HL-60 (cell line): Measurements from ENCODE around the gene GABARAPL2.
"Not testable (repeated sequence)": the region's sequence is repeated elsewhere in the genome, so short reads cannot be mapped to it uniquely, and the experiment has no call there.

Experiments
- DNase-seq, 2 experiments: peaks; one replicate each; pipeline ENCODE4 v3.0.0-alpha.2; 2010 to 2020; ENCODE audit warnings: low read depth in 1 of 2, low spot score in 1 of 2
- H3K27ac ChIP-seq: fragments of 250-450 bp; sonication (Bioruptor Pico); replicated peaks from 2 replicates; pipeline ENCODE4 v1.5.1; 2020; ENCODE audit warnings: mild to moderate bottlenecking, moderate library complexity
- H3K27me3 ChIP-seq: fragments of 250-450 bp; sonication (Bioruptor Pico); 2 replicates; pipeline ENCODE4 v1.5.1; 2021; ENCODE audit warnings: mild to moderate bottlenecking, moderate library complexity; ENCODE audit not compliant: insufficient read depth, poor library complexity, severe bottlenecking
- H3K4me3 ChIP-seq: replicated peaks from 2 replicates; pipeline ENCODE4 v1.5.1; 2011; ENCODE audit warnings: mild to moderate bottlenecking, control low read depth, low read length; ENCODE audit not compliant: insufficient read depth
- GABPA ChIP-seq: IDR thresholded peaks from 2 replicates; pipeline ENCODE4 v1.6.1; 2012; ENCODE audit warnings: low read depth
- POLR2AphosphoS5 ChIP-seq: IDR thresholded peaks from 2 replicates; pipeline ENCODE4 v1.6.1; 2012; ENCODE audit warnings: low read depth
- SPI1 ChIP-seq: IDR thresholded peaks from 2 replicates; pipeline ENCODE4 v1.6.1; 2012; ENCODE audit warnings: low read depth, mild to moderate bottlenecking, borderline replicate concordance
- TF ChIP-seq, protein P1 (sequence below): IDR thresholded peaks from one replicate; pipeline ENCODE4 v1.5.1; 2011; ENCODE audit warnings: low read length, control low read depth, inconsistent platforms; ENCODE audit not compliant: insufficient read depth
- TF ChIP-seq, protein P2 (sequence below): IDR thresholded peaks from 2 replicates; pipeline ENCODE4 v1.6.1; 2012; ENCODE audit warnings: low read depth; ENCODE audit not compliant: insufficient replicate concordance

Gene GABARAPL2

DNA sequence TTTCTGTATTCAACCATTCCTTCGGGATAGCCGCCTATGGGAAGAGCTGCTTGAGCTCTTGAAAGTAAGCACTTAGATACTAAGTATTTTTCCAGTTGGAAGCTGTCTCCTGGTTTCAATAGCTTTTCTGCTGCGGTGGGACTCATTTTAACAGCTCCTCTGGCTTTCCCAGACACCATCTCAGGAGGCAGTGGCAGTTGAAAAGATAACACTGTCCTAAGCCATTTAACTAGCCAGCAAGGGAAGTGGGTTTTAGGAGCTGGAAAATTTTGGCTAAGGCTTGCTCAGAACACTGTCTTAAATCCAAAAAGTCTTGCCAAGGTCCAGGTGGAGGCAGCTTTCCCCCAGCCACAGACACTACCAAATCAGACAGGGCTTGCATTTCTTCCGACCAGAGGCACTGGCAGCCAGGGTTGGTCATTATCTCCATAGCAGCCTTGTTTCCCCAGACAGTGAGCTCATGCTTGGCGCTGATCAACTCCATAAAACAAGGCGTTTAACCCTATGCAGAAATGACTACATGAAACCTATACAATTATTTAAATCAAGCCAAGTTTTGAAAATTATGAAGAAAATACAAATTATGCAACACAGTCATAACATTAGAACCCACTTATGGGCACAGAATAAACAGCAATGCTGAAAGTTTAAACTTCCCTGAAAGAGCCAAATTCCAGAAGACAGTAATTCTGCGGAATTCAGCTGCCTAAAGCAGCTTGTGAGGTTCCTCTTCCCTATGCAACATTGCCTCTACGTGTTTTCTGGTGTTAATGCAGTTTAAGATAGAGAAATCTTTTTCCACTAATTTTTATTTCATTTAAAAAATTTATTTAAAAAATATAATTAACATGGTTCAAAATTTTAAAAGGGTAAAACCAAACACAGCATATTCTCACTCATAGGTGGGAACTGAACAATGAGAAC is 25.0 kb downstream of the GABARAPL2 start:
- Histone ChIP-seq H3K27ac (no peak overlapping the region), H3K4me3 (no peak overlapping the region), H3K27me3 (no peaks in the 10 kb centered on the region)
- no peak for DNase-seq
- TF ChIP-seq, protein P1, sequence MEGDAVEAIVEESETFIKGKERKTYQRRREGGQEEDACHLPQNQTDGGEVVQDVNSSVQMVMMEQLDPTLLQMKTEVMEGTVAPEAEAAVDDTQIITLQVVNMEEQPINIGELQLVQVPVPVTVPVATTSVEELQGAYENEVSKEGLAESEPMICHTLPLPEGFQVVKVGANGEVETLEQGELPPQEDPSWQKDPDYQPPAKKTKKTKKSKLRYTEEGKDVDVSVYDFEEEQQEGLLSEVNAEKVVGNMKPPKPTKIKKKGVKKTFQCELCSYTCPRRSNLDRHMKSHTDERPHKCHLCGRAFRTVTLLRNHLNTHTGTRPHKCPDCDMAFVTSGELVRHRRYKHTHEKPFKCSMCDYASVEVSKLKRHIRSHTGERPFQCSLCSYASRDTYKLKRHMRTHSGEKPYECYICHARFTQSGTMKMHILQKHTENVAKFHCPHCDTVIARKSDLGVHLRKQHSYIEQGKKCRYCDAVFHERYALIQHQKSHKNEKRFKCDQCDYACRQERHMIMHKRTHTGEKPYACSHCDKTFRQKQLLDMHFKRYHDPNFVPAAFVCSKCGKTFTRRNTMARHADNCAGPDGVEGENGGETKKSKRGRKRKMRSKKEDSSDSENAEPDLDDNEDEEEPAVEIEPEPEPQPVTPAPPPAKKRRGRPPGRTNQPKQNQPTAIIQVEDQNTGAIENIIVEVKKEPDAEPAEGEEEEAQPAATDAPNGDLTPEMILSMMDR, result no peak
- no peak for TF ChIP-seq GABPA
- TF ChIP-seq SPI1, result no peak
- TF ChIP-seq, protein P2, sequence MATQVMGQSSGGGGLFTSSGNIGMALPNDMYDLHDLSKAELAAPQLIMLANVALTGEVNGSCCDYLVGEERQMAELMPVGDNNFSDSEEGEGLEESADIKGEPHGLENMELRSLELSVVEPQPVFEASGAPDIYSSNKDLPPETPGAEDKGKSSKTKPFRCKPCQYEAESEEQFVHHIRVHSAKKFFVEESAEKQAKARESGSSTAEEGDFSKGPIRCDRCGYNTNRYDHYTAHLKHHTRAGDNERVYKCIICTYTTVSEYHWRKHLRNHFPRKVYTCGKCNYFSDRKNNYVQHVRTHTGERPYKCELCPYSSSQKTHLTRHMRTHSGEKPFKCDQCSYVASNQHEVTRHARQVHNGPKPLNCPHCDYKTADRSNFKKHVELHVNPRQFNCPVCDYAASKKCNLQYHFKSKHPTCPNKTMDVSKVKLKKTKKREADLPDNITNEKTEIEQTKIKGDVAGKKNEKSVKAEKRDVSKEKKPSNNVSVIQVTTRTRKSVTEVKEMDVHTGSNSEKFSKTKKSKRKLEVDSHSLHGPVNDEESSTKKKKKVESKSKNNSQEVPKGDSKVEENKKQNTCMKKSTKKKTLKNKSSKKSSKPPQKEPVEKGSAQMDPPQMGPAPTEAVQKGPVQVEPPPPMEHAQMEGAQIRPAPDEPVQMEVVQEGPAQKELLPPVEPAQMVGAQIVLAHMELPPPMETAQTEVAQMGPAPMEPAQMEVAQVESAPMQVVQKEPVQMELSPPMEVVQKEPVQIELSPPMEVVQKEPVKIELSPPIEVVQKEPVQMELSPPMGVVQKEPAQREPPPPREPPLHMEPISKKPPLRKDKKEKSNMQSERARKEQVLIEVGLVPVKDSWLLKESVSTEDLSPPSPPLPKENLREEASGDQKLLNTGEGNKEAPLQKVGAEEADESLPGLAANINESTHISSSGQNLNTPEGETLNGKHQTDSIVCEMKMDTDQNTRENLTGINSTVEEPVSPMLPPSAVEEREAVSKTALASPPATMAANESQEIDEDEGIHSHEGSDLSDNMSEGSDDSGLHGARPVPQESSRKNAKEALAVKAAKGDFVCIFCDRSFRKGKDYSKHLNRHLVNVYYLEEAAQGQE, result no peak
- no peak for TF ChIP-seq POLR2AphosphoS5

DNA sequence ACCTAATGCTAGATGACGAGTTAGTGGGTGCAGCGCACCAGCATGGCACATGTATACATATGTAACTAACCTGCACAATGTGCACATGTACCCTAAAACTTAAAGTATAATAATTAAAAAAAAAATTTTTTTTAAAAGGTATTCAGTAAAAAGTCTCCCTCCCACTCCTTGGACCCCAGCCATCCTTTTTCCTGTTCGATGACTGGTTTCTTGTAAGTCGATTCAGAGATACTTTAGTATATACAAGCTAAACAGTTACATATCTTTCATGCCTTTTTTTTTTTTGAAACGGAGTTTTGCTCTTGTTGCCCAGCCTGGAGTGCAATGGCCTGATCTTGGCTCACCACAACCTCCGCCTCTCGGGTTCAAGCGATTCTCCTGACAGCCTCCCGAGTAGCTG is 25.7 kb downstream of the GABARAPL2 start:
- H3K27me3 ChIP-seq, H3K27ac ChIP-seq, DNase-seq, H3K4me3 ChIP-seq: not testable (repeated sequence)

DNA sequence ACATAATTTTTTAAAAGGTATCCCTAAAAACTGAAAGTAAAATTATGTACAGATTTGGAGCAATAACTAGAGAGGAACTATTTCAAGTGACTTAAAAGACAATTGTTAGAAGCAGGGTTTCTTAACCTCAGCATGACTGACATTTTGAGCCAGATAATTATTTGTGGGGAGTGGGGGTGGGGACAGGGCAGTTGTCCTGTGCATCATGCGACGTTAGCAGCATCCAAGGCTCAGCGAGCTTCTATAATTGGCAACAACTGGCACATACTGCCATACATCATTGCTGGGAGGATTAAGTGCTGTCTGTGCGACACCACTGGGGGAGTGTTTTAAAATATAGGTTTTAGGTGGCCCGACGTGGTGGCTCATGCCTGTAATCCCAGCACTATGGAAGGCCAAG is 27.1 kb downstream of the GABARAPL2 start:
- H3K27ac ChIP-seq, result no peak overlapping the region
- TF ChIP-seq, protein P2, result no peak
- TF ChIP-seq GABPA (no peak), SPI1 (no peak), POLR2AphosphoS5 (no peak)
- TF ChIP-seq, protein P1, result no peak
- no peak overlapping the region for H3K4me3 ChIP-seq
- no peaks in the 10 kb centered on the region for H3K27me3 ChIP-seq
- no peak for DNase-seq

DNA sequence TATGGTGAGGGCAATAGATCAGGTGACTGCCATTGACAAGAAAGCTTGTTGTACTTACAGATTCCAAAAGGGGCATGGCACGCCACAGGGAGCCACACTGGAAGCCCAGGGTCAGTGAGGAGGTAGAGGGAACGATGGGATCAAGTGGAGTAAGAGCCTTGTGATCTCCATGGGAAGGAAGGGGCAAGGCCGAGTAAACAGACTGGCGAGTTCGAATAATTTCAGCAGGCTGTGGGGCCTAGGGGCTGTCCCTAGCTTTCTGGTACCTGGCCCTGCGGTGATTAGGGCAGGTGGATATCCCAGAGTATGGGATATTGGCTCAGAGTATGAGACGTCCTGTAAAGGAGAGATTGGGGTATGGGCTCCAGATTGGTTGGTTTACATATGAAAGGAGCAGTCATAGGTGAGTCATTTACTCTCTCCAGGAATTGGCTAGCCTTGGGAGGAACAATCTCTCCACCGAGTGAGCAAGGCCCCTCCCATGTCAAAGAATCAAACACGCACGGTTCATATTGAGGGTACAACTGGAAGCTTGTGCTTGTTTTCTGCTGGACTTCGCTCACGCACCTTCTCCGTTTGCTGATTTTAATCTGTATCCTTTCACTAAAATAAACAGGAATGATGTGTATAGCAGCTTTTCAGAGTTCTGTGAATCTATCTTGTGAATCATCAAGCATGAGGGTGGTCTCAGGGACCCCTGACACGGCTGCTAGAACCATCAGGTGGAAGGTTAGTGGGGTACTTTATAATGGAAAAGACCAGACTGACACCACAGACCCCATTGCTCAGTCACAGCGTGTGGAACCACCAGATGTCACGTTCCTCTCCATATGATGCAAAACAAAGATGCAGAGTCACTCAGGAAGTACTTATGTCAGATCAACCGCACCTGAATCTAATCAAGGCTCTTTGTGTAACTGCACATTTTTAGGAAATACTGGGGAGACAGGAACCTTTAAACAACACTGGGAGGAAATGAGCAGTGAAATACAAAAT is 27.9 kb downstream of the GABARAPL2 start:
- no peak overlapping the region for H3K4me3 ChIP-seq
- DNase-seq, result peak; percentile 32 to 62
- TF ChIP-seq POLR2AphosphoS5 (peak; percentile 35; the same call in 1 of the 2 replicates), GABPA (no peak), SPI1 (peak; percentile 23; the same call in 1 of the 2 replicates)
- TF ChIP-seq, protein P2, result no peak
- TF ChIP-seq, protein P1, result no peak
- H3K27ac ChIP-seq, result 0 out of 2 replicates have a peak overlapping the region, but pooled peaks have one; percentile 25
- no peaks in the 10 kb centered on the region for H3K27me3 ChIP-seq
